Thymus (tissue), 11 donors: Measurements from ENCODE around the gene ST3GAL3. TPM values are rescaled to one million over a fixed set of nuclear protein-coding genes. Genes with fewer than 3 reads are reported as not detected.

Experiments used
- DNase-seq, 9 donors: peaks; one replicate each; pipeline ENCODE4 v3.0.0-alpha.2; 2013; ENCODE audit warnings: low spot score in 9 of 9, low read depth in 6 of 9, missing footprints in 1 of 9
- H3K27ac ChIP-seq, 2 donors: one replicate each; pipeline ENCODE4 v1.5.1; 2013; ENCODE audit warnings: control low read depth in 1 of 2, low read depth in 1 of 2, low read length in 1 of 2, mild to moderate bottlenecking in 1 of 2, moderate library complexity in 1 of 2
- H3K27me3 ChIP-seq, 2 donors: one replicate each; pipeline ENCODE4 v1.5.1; 2013; ENCODE audit warnings: low read length in 1 of 2; ENCODE audit not compliant: control insufficient read depth in 2 of 2, insufficient read depth in 1 of 2
- H3K36me3 ChIP-seq, 2 donors: one replicate each; pipeline ENCODE4 v1.5.1; 2013; ENCODE audit warnings: low read length in 1 of 2, mild to moderate bottlenecking in 1 of 2, moderate library complexity in 1 of 2; ENCODE audit not compliant: control insufficient read depth in 2 of 2, insufficient read depth in 2 of 2
- H3K4me1 ChIP-seq, 2 donors: one replicate each; pipeline ENCODE4 v1.5.1; 2013; ENCODE audit warnings: low read length in 2 of 2; ENCODE audit not compliant: control insufficient read depth in 2 of 2, insufficient read depth in 2 of 2
- H3K4me3 ChIP-seq, 2 donors: one replicate each; pipeline ENCODE4 v1.5.1; 2013; ENCODE audit warnings: low read length in 2 of 2, control low read depth in 1 of 2, mild to moderate bottlenecking in 1 of 2
- H3K9me3 ChIP-seq, 2 donors: one replicate each; pipeline ENCODE4 v1.5.1; 2013; ENCODE audit warnings: low read length in 1 of 2, mild to moderate bottlenecking in 1 of 2; ENCODE audit not compliant: control insufficient read depth in 2 of 2, insufficient read depth in 1 of 2
- WGBS: extraction: QIAGEN DNeasy Blood & Tissue Kit; methylation state at CpG from one replicate; pipeline ENCODE4 v1.1.7; 2013; 5-methylcytosine and 5-hydroxymethylcytosine counted together
- polyA plus RNA-seq: library from polyadenylated mRNA; stranded (reverse); fragments of 200-250 nt; gene quantifications from one replicate; pipeline ENCODE4 v1.2.3, GENCODE V29; 2013
- total RNA-seq: library from RNA; stranded (reverse); fragments of 120-200 nt; gene quantifications from one replicate; pipeline ENCODE4 v1.2.4, GENCODE V29; 2013
- donor health status: healthy.

ST3GAL3 gene
- total and polyA plus RNA-seq, 2 donors, result 5.4 to 10.1 TPM

- no peaks in the 10 kb centered on the region for H3K36me3 ChIP-seq
- no peaks in the 10 kb centered on the region for H3K9me3 ChIP-seq
- no peak overlapping the region for H3K4me3 ChIP-seq
- no peaks in the 10 kb centered on the region for H3K27me3 ChIP-seq
- H3K4me1 ChIP-seq, result peaks cover 2 to 4% of the 10 kb centered on the region in 2 donors
- no peak overlapping the region for H3K27ac ChIP-seq
- 32% methylated on average over 7 of the region's 7 CpGs for WGBS
- DNase-seq, result no peak
These were observed 146.0 kb downstream of the ST3GAL3 start for GRCh38 chr1:43853161-43853921.

GRCh38 chr1:43854473-43854872 lies 147.1 kb downstream of the ST3GAL3 start:
- no peaks in the 10 kb centered on the region for H3K9me3 ChIP-seq
- H3K27me3 ChIP-seq, result no peaks in the 10 kb centered on the region
- H3K27ac ChIP-seq, result no peak overlapping the region
- DNase-seq, result no peak
- 98% methylated on average over 4 of the region's 4 CpGs for WGBS
- H3K4me3 ChIP-seq, result no peak overlapping the region
- H3K36me3 ChIP-seq, result no peaks in the 10 kb centered on the region
- peaks cover 2 to 4% of the 10 kb centered on the region in 2 donors for H3K4me1 ChIP-seq

- WGBS, result 98% methylated on average over 5 of the region's 5 CpGs
- Histone ChIP-seq H3K36me3 (no peaks in the 10 kb centered on the region), H3K27ac (no peak overlapping the region), H3K27me3 (no peaks in the 10 kb centered on the region), H3K4me1 (peaks cover 0 to 2% of the 10 kb centered on the region in 2 donors), H3K9me3 (no peaks in the 10 kb centered on the region), H3K4me3 (no peak overlapping the region)
- no peak for DNase-seq
These were observed 148.9 kb downstream of the ST3GAL3 start for GRCh38 chr1:43856188-43856587.

- no peak for DNase-seq
- Histone ChIP-seq H3K27me3 (no peaks in the 10 kb centered on the region), H3K9me3 (no peaks in the 10 kb centered on the region), H3K36me3 (no peaks in the 10 kb centered on the region), H3K27ac (no peak overlapping the region), H3K4me3 (no peak overlapping the region), H3K4me1 (peaks cover 0 to 2% of the 10 kb centered on the region in 2 donors)
These were observed 149.8 kb downstream of the ST3GAL3 start for GRCh38 chr1:43857163-43857562.

- H3K27me3 ChIP-seq, result no peaks in the 10 kb centered on the region
- no peaks in the 10 kb centered on the region for H3K36me3 ChIP-seq
- H3K4me1 ChIP-seq, result no peaks in the 10 kb centered on the region
- H3K9me3 ChIP-seq, result no peaks in the 10 kb centered on the region
- H3K27ac ChIP-seq, result no peak overlapping the region
- H3K4me3 ChIP-seq, result no peak overlapping the region
- DNase-seq, result peak in 1 of 9 donors; percentile 25
- 74% methylated on average over 2 of the region's 2 CpGs for WGBS
These were observed 151.0 kb downstream of the ST3GAL3 start for GRCh38 chr1:43858324-43858723.

- H3K4me1 ChIP-seq, result no peaks in the 10 kb centered on the region
- WGBS, result 92% methylated on average over 3 of the region's 3 CpGs
- H3K9me3 ChIP-seq, result no peaks in the 10 kb centered on the region
- no peak overlapping the region for H3K27ac ChIP-seq
- no peak for DNase-seq
- H3K4me3 ChIP-seq, result no peak overlapping the region
- no peaks in the 10 kb centered on the region for H3K36me3 ChIP-seq
- H3K27me3 ChIP-seq, result no peaks in the 10 kb centered on the region
These were observed 154.0 kb downstream of the ST3GAL3 start for GRCh38 chr1:43861337-43861736.

GRCh38 chr1:43861988-43862735 lies 154.8 kb downstream of the ST3GAL3 start:
- no peak overlapping the region for H3K27ac ChIP-seq
- H3K4me3 ChIP-seq, result no peak overlapping the region
- no peaks in the 10 kb centered on the region for H3K27me3 ChIP-seq
- H3K9me3 ChIP-seq, result no peaks in the 10 kb centered on the region
- H3K4me1 ChIP-seq, result no peaks in the 10 kb centered on the region
- H3K36me3 ChIP-seq, result no peaks in the 10 kb centered on the region
- whole genome bisulfite sequencing, result 97% methylated on average over 7 of the region's 7 CpGs
- DNase-seq, result no peak

- Histone ChIP-seq H3K4me3 (no peak overlapping the region), H3K27ac (no peak overlapping the region), H3K4me1 (peaks cover 0 to 3% of the 10 kb centered on the region in 2 donors), H3K27me3 (no peaks in the 10 kb centered on the region), H3K36me3 (no peaks in the 10 kb centered on the region), H3K9me3 (no peaks in the 10 kb centered on the region)
- no peak for DNase-seq
- 98% methylated on average over 7 of the region's 7 CpGs for WGBS
These were observed 157.0 kb downstream of the ST3GAL3 start for GRCh38 chr1:43864111-43865045.
